ENCODE measurements around the gene RETREG3. TPM values are rescaled to one million over a fixed set of nuclear protein-coding genes. Genes with fewer than 3 reads are reported as not detected.

The RETREG3 gene
- total and polyA plus RNA-seq, 2 of the 13 experiments (the other 11 are each of a cell fraction or from before 2014, with no cell fraction given), result 47.0 to 55.8 TPM

DNA sequence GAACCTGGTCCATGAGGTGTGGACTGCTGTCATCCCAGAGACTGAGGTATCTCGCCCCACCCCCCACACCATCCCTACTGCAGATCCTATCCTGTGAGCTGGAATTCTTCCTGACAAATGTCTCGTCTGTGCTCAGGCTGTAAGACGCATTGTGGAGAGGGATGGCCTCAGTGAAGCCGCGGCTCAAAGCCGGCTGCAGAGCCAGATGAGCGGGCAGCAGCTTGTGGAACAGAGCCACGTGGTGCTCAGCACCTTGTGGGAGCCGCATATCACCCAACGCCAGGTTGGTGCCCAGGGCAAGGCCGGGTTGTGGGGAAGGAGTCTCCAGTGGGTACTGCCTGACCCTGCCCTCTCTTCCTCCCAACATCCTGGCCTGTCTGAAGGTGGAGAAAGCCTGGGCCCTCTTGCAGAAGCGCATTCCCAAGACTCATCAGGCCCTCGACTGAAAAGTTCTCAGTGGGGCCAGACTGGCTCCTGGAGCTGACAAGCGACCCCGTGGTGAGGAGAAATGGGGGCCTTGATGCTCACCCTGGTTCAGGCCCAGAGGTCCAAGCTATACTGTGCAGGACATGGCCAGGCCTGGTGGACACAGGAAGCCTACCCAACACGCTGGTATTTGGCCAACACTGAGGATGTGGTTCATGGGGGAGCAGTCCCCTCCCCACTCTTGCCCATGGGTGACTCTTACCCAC lies 43.5 kb downstream of the RETREG3 start (continued):
- TF ChIP-seq, protein P1, sequence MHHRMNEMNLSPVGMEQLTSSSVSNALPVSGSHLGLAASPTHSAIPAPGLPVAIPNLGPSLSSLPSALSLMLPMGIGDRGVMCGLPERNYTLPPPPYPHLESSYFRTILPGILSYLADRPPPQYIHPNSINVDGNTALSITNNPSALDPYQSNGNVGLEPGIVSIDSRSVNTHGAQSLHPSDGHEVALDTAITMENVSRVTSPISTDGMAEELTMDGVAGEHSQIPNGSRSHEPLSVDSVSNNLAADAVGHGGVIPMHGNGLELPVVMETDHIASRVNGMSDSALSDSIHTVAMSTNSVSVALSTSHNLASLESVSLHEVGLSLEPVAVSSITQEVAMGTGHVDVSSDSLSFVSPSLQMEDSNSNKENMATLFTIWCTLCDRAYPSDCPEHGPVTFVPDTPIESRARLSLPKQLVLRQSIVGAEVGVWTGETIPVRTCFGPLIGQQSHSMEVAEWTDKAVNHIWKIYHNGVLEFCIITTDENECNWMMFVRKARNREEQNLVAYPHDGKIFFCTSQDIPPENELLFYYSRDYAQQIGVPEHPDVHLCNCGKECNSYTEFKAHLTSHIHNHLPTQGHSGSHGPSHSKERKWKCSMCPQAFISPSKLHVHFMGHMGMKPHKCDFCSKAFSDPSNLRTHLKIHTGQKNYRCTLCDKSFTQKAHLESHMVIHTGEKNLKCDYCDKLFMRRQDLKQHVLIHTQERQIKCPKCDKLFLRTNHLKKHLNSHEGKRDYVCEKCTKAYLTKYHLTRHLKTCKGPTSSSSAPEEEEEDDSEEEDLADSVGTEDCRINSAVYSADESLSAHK (CRISPR knock-in tag; IDR thresholded peaks at IDR 0.05; ENCODE audit: borderline replicate concordance), result no peak
- TF ChIP-seq TFAP4 (IDR thresholded peaks at IDR 0.05; ENCODE audit: borderline replicate concordance, low read depth), result no peak
- TF ChIP-seq, protein P2, sequence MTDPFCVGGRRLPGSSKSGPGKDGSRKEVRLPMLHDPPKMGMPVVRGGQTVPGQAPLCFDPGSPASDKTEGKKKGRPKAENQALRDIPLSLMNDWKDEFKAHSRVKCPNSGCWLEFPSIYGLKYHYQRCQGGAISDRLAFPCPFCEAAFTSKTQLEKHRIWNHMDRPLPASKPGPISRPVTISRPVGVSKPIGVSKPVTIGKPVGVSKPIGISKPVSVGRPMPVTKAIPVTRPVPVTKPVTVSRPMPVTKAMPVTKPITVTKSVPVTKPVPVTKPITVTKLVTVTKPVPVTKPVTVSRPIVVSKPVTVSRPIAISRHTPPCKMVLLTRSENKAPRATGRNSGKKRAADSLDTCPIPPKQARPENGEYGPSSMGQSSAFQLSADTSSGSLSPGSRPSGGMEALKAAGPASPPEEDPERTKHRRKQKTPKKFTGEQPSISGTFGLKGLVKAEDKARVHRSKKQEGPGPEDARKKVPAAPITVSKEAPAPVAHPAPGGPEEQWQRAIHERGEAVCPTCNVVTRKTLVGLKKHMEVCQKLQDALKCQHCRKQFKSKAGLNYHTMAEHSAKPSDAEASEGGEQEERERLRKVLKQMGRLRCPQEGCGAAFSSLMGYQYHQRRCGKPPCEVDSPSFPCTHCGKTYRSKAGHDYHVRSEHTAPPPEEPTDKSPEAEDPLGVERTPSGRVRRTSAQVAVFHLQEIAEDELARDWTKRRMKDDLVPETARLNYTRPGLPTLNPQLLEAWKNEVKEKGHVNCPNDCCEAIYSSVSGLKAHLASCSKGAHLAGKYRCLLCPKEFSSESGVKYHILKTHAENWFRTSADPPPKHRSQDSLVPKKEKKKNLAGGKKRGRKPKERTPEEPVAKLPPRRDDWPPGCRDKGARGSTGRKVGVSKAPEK (CRISPR knock-in tag; IDR thresholded peaks at IDR 0.05; ENCODE audit: borderline replicate concordance), result no peak
- TF ChIP-seq ZNF180 (CRISPR knock-in tag; IDR thresholded peaks at IDR 0.05; ENCODE audit: borderline replicate concordance, low read depth), result no peak
- TF ChIP-seq HNRNPL (IDR thresholded peaks at IDR 0.05; ENCODE audit: low read depth, low read length), result 0 out of 2 replicates have a peak, but pooled peaks have one; percentile 38
- TF ChIP-seq, protein P3, sequence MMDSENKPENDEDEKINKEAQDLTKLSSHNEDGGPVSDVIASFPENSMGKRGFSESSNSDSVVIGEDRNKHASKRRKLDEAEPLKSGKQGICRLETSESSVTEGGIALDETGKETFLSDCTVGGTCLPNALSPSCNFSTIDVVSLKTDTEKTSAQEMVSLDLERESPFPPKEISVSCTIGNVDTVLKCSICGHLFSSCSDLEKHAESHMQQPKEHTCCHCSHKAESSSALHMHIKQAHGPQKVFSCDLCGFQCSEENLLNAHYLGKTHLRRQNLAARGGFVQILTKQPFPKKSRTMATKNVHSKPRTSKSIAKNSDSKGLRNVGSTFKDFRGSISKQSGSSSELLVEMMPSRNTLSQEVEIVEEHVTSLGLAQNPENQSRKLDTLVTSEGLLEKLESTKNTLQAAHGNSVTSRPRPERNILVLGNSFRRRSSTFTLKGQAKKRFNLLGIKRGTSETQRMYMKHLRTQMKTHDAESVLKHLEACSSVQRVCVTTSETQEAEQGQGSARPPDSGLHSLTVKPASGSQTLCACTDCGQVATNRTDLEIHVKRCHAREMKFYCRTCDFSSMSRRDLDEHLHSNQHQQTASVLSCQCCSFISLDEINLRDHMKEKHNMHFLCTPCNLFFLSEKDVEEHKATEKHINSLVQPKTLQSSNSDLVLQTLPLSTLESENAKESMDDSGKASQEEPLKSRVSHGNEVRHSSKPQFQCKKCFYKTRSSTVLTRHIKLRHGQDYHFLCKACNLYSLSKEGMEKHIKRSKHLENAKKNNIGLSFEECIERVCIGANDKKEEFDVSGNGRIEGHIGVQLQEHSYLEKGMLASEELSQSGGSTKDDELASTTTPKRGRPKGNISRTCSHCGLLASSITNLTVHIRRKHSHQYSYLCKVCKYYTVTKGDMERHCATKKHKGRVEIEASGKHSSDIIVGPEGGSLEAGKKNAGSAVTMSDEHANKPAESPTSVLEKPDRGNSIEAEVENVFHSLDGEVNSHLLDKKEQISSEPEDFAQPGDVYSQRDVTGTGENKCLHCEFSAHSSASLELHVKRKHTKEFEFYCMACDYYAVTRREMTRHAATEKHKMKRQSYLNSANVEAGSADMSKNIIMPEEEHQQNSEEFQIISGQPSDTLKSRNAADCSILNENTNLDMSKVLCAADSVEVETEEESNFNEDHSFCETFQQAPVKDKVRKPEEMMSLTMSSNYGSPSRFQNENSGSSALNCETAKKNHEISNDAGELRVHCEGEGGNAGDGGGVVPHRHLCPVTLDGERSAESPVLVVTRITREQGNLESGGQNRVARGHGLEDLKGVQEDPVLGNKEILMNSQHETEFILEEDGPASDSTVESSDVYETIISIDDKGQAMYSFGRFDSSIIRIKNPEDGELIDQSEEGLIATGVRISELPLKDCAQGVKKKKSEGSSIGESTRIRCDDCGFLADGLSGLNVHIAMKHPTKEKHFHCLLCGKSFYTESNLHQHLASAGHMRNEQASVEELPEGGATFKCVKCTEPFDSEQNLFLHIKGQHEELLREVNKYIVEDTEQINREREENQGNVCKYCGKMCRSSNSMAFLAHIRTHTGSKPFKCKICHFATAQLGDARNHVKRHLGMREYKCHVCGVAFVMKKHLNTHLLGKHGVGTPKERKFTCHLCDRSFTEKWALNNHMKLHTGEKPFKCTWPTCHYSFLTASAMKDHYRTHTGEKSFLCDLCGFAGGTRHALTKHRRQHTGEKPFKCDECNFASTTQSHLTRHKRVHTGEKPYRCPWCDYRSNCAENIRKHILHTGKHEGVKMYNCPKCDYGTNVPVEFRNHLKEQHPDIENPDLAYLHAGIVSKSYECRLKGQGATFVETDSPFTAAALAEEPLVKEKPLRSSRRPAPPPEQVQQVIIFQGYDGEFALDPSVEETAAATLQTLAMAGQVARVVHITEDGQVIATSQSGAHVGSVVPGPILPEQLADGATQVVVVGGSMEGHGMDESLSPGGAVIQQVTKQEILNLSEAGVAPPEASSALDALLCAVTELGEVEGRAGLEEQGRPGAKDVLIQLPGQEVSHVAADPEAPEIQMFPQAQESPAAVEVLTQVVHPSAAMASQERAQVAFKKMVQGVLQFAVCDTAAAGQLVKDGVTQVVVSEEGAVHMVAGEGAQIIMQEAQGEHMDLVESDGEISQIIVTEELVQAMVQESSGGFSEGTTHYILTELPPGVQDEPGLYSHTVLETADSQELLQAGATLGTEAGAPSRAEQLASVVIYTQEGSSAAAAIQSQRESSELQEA (CRISPR knock-in tag; IDR thresholded peaks at IDR 0.05; ENCODE audit: not compliant biosample characterization), result no peak
- no peak for TF ChIP-seq ZNF607 (CRISPR knock-in tag; IDR thresholded peaks at IDR 0.05; ENCODE audit: borderline replicate concordance)

All from HepG2 (cell line).